HUES6 (cell line): Measurements from ENCODE around the gene CIAO2B.

ENCODE experiments used
- H3K27ac ChIP-seq: 2 replicates; pipeline ENCODE4 v1.7.0; 2013; ENCODE audit warnings: low read depth, mild to moderate bottlenecking, low read length, inconsistent platforms
- H3K27me3 ChIP-seq: 2 replicates; pipeline ENCODE4 v1.6.1; 2013; ENCODE audit warnings: low read length; ENCODE audit not compliant: control insufficient read depth, insufficient read depth
- H3K36me3 ChIP-seq: 2 replicates; pipeline ENCODE4 v1.6.1; 2013; ENCODE audit warnings: low read length; ENCODE audit not compliant: control insufficient read depth, insufficient read depth
- H3K4me1 ChIP-seq: 2 replicates; pipeline ENCODE4 v1.6.1; 2013; ENCODE audit warnings: low read length; ENCODE audit not compliant: control insufficient read depth, insufficient read depth
- H3K4me3 ChIP-seq: 2 replicates; pipeline ENCODE4 v1.5.1; 2013; ENCODE audit warnings: low read depth, low read length
- H3K9ac ChIP-seq: one replicate; pipeline ENCODE4 v1.6.1; 2013; ENCODE audit warnings: mild to moderate bottlenecking, low read length
- H3K9me3 ChIP-seq: 2 replicates; pipeline ENCODE4 v1.6.1; 2013; ENCODE audit warnings: low read depth, low read length; ENCODE audit not compliant: control insufficient read depth, insufficient read depth

CIAO2B gene

DNA sequence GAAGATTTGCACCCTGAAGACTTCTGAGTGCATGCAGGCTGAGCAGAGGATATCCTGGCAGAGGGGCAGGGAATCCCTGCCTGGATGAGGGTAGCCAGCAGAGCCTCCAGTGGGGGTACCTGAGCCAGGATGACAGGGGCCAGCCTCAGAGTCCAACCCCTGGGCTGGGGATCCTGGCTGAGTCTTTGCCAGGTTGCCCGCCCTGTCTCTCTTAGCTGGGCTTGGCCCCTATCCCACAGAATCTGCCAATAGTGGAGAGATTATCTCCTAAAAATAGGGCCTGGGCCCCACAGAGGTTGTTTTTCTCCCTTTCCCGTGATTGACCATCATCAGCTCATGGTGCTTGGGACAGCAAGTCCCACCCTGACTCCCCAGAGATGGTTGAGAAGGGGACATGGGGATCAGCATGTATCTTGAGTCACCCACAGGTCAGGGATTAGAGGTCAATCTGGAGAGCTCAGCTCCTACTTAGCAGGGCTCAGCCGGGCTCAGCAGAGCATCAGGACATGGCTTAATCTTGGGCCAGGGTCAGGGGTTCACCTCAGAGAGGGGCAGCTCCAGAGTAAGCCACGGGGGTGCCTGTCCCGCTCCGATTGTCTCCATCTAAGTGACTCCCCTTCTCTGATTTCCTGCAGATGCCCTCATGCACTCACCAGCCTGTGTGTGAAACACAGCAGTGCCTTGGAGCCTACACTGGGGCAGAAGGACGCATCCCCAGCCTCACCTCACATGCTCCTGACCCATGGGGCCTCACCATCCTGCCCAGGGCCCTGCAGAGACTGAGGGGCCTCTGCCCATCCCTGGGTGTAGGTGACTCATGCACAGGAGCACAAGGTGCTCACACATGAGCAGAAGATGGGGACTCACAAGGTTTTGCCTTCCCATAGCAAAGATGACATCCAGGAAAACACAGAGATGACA, 27.0 kb downstream of the CIAO2B start:
- Histone ChIP-seq H3K4me1 (peaks cover 5% of the 10 kb centered on the region; the same call in 1 of the 2 replicates), H3K4me3 (no peak overlapping the region), H3K9ac (no peak overlapping the region), H3K9me3 (no peaks in the 10 kb centered on the region), H3K36me3 (no peaks in the 10 kb centered on the region), H3K27ac (no peak overlapping the region), H3K27me3 (peaks cover 13% of the 10 kb centered on the region; the same call in 1 of the 2 replicates)

DNA sequence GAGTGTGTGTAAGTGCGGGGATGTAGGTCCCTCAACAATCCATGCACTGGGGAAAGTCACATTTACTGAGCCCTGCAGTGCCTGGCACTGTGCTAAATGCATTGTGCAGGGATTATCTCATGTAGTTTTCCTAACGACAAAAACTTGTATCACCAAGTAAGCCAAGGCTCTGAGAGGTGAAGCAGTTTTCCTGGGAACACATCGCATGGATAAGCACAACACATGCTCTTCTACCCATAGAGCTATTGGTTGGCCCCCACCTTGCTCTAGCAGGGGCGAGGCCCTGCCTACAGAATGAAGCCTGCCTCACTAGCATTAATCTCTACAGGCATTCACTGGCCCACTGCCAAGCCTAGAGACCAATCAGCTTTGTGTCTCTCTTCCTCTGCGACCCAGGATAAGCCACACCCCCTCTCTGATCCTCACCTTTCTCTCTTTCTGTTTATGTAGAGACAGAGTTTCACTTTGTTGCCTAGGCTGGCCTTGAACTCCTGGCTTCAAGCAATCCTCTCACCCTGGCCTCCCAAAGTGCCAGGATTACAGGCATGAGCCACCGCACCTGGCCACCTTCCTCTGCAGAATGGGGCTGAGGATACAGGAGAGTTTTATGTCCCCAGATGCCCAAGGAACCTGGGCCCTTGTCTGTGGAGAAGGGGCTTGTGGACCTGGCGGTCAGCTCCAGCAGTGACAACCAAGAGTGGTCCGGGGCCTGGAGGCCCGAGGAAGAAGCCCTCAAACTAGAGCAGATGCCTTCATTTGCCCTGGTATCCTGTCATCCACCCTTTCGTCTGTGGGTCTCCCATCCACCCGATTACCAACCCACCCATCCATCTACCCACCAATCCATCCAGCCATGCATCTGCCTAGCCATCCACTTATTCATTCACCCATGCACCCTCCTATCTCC, 28.3 kb downstream of the CIAO2B start:
- Histone ChIP-seq H3K4me1 (peaks cover 5% of the 10 kb centered on the region; the same call in 1 of the 2 replicates), H3K9ac (no peak overlapping the region), H3K36me3 (no peaks in the 10 kb centered on the region), H3K27ac (no peak overlapping the region), H3K4me3 (no peak overlapping the region), H3K9me3 (no peaks in the 10 kb centered on the region), H3K27me3 (peaks cover 13% of the 10 kb centered on the region; the same call in 1 of the 2 replicates)

DNA sequence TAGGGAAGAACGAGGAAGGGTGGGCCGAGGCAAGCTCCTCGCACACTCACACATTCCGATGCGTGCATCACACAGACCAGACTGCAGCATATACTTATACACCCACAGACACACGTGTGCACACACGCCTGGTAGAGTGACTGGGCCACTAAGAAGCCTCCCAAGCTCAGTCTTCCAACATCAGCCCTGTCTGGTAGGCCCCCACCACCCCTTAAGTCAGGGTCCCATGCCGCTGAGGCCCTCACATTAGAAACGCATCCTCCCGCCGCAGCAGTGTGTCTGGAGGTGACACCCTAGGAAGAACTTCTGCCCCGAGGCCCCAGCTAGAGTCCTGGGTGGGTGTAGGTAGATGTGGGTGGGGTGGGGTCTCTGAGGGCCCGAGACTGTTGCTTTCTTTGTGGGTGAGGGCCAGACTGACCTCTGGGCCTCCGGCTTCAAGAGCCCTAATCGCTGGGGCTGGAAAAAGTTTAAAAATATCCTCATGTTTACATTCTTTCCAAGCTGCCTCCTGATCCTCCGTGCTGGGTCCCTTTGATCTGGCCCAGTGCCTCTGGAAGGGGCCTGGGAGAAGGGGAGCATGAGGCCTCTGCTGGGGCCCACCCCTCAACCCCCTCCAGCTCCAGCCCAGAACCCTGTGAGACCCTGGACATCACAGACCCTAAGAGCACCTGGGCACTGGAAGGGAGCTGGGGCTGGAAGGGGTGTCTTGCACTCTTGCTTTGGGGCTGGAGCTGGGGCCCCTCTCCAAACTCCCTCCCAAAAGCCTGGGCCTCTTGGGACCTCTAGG, 29.2 kb downstream of the CIAO2B start:
- H3K27me3 ChIP-seq = peaks cover 13% of the 10 kb centered on the region; the same call in 1 of the 2 replicates
- H3K4me1 ChIP-seq = peaks cover 10% of the 10 kb centered on the region
- H3K27ac ChIP-seq = no peak overlapping the region
- no peaks in the 10 kb centered on the region for H3K9me3 ChIP-seq
- no peak overlapping the region for H3K9ac ChIP-seq
- no peaks in the 10 kb centered on the region for H3K36me3 ChIP-seq
- no peak overlapping the region for H3K4me3 ChIP-seq

DNA sequence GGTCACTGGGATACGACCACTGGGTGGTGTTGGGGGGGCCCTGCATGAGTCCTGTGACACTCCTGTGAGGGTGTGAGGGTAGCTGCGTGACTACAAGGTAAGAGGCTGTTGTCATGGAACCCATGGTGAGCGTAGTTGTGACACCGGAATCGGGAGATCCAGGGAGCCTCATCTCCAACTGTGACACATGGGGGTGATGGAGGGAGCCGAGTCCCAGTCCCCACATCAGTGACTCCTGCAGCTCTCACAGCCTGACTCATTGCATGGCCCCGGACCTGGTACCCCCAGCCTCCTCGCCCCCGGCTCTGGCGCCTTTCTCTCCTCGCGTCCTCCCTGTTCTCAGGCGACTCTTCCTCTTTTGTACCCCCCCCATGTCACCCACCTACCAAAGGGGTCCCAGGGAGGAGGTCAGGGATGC, 29.8 kb downstream of the CIAO2B start:
- no peaks in the 10 kb centered on the region for H3K36me3 ChIP-seq
- no peaks in the 10 kb centered on the region for H3K9me3 ChIP-seq
- no peak overlapping the region for H3K27ac ChIP-seq
- no peak overlapping the region for H3K4me3 ChIP-seq
- H3K27me3 ChIP-seq = peaks cover 13% of the 10 kb centered on the region; the same call in 1 of the 2 replicates
- no peak overlapping the region for H3K9ac ChIP-seq
- H3K4me1 ChIP-seq = peaks cover 16% of the 10 kb centered on the region

DNA sequence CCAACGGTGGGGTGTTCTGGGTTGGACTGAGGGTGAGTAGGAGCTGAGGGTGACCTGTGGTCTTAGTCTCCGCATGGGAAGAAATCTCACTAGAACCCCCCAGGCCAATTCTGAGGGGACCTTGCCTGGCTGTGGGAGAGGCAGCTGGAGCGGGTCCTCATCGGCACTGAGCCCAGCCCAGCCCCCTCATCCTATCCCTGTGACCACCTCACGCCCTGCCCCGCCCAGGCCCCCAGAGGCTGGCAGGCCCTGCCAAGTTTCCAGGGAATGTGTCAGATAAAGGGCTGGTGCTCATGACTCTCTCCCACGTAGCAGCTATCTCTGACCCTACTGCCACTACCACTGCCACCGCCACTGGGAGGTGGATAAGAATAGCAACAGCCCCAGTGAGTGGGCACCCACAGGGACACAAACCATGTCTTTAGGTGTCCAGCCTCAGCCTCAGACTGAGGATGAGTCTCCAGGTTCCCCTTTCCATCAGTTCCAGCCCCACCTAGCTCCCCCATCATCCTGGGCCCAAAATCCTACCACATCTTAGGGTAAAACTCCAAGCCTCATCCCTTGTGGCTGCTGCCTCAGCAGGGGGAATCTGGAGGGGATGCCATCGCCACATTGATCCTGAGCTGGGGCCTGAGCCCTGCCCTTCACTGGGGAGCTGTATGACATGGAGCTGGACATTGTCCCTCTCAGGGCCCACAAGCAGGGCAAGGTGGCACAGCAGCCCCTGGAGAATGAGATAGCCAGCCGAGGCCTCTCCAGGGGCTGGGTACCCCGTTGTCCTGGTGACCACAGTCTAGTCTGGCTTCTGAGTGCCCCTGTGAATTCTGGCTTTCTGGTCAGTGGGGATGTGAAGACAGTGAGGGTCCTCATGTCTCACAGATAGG, 30.4 kb downstream of the CIAO2B start:
- H3K27me3 ChIP-seq = peaks cover 10% of the 10 kb centered on the region; the same call in 1 of the 2 replicates
- no peaks in the 10 kb centered on the region for H3K9me3 ChIP-seq
- no peak overlapping the region for H3K9ac ChIP-seq
- H3K27ac ChIP-seq = no peak overlapping the region
- H3K4me3 ChIP-seq = no peak overlapping the region
- H3K4me1 ChIP-seq = peaks cover 16% of the 10 kb centered on the region
- no peaks in the 10 kb centered on the region for H3K36me3 ChIP-seq

DNA sequence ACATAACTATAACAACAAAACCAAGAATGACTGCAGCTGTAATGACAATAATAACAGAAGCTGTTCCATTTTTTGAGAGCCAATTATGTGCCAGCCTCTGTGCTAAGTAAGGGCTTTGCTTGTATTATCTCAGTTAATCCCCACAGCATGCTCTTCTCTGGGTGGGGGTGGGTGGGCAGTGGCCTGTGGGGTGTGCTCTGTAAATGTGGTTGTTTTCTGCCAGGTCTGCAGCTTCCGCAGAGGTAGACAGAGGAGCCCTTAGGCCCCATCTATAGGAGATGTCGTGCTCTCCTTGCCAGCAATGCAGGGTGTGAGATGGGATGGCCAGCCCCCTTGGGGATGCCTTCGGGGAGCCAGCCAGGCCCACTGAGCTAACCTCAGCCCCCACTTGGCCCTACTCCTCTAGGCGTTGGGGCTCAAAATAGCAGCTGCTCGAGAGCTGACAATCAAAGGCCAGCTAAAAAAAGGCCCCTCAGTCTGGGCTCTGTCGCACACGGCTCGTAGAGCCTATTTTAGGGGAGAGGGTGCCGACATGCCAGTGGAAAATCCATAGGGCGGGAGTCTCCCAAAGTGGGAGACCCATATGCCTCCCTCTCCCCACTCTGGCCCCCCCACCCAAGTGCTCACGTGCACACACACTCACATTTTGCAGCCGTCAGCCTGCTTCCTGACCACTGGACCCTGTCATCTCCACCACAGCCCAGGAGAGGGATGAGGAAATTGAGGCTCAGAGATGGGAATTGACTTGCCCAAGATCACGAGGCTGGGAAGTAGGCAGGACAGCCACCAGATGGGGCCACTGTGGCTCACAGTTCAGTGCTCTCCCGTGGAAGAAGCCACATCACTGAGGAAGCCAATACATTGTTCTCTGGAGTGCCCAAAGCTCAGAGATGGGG, 31.3 kb downstream of the CIAO2B start:
- Histone ChIP-seq H3K4me3 (no peak overlapping the region), H3K4me1 (peaks cover 16% of the 10 kb centered on the region), H3K27me3 (peaks cover 9% of the 10 kb centered on the region; the same call in 1 of the 2 replicates), H3K36me3 (no peaks in the 10 kb centered on the region), H3K27ac (no peak overlapping the region), H3K9me3 (no peaks in the 10 kb centered on the region), H3K9ac (no peak overlapping the region)

DNA sequence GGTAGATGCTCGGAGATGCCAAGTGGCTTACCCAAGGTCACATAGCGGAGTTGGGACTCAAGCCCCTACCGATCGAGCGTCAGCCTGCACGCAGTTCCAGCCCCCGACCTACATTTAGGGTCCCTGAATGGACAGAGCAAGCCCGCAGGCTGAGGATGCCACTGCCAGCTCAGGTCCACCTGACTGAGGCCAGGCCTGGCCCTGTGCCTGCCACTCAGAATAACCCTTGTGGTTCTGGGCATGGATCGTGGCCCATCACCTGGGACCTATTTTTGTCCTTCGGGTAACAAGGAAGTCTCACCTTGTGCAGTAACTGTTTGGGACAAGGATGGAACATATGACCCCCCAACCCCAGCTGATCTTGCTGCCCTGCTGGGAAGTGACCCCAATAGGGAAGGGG, 32.6 kb downstream of the CIAO2B start:
- no peak overlapping the region for H3K4me3 ChIP-seq
- no peaks in the 10 kb centered on the region for H3K9me3 ChIP-seq
- H3K9ac ChIP-seq = no peak overlapping the region
- peaks cover 16% of the 10 kb centered on the region for H3K4me1 ChIP-seq
- no peaks in the 10 kb centered on the region for H3K36me3 ChIP-seq
- peaks cover 4% of the 10 kb centered on the region; the same call in 1 of the 2 replicates for H3K27me3 ChIP-seq
- no peak overlapping the region for H3K27ac ChIP-seq

DNA sequence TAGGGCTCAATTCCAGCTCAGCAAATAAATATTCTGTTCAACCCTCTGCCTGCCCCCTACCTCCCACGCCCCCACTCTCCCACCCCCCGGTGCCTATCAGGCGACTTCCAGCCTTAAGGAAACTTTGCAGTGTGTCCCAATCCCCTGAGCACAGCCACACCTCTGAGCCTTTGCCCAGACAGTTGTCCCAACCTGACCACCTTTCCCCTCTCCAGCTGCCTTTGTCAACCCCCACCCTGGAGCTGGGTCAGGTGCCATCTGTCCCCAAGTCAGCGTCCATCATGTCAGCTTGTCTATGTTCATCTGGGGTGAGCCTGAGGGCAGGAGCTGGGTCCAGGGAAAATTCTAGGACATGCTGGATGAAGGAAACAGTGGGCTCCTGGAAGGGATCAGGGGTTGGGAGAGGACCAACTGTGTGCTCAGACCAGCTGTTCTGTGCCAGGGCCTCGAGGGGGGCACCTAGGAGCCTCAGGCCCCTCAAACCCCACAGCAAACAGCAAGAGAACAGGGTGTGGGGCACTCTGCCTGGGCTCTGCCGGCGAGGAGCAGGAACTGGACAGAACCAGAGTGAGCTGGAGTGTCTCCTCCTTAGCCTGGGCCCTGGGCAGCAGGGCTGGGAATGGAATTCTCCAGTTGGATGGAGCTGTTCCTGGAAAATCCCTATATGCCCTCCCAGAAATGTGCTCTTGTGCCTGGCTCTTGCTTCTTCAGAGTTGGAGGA, 33.3 kb downstream of the CIAO2B start:
- H3K4me3 ChIP-seq = no peak overlapping the region
- peaks cover 16% of the 10 kb centered on the region for H3K4me1 ChIP-seq
- no peaks in the 10 kb centered on the region for H3K9me3 ChIP-seq
- no peaks in the 10 kb centered on the region for H3K27me3 ChIP-seq
- no peak overlapping the region for H3K27ac ChIP-seq
- H3K9ac ChIP-seq = peak overlapping the region; percentile 27
- no peaks in the 10 kb centered on the region for H3K36me3 ChIP-seq
